Renal cortical epithelial cell (primary cell): Measurements from ENCODE around the gene CDK9. TPM values are rescaled to one million over a fixed set of nuclear protein-coding genes. Genes with fewer than 3 reads are reported as not detected.
A peak's percentile ranks its signal among the peaks of the same experiment; 100 is the strongest.
"Not testable (repeated sequence)": the region's sequence is repeated elsewhere in the genome, so short reads cannot be mapped to it uniquely, and the experiment has no call there.

Source experiments
- DNase-seq: peaks from one replicate; pipeline ENCODE4 v3.0.0-alpha.2; 2011; ENCODE audit warnings: low read depth
- total RNA-seq: library from RNA; depleted of rRNA; stranded (reverse); fragments of >200 nt; gene quantifications from 2 replicates; pipeline ENCODE4 v1.2.3, GENCODE V29; 2014

Gene CDK9
- total RNA-seq, 1 donor from 2014 or later: 69.1 TPM

GRCh38 chr9:127780126-127780885, 5.5 kb upstream of the CDK9 start:
- DNase-seq: no peak

- not testable (repeated sequence) for DNase-seq
Measured at GRCh38 chr9:127780909-127781308, 4.9 kb upstream of the CDK9 start.

DNA sequence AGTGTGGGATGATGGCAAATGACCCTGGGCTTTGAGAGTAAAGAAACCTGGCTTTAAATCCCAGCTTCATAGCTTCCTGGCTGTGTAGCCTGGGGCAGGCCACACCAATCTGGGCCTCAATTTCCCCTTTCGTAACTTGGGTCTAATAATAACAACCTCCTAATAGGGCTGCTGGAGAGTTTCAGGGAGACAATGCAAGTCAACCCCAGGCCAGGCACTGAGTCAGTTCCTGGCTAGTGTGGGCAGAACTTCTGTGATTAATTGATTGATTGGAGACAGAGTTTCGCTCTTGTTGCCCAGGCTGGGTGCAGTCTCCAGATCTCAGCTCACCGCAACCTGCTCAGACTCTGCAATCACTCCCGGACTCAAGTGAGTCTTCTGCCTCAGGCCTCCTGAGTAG, 4.0 kb upstream of the CDK9 start:
- no peak for DNase-seq

GRCh38 chr9:127783111-127784008, 2.5 kb upstream of the CDK9 start:
- no peak for DNase-seq

DNA sequence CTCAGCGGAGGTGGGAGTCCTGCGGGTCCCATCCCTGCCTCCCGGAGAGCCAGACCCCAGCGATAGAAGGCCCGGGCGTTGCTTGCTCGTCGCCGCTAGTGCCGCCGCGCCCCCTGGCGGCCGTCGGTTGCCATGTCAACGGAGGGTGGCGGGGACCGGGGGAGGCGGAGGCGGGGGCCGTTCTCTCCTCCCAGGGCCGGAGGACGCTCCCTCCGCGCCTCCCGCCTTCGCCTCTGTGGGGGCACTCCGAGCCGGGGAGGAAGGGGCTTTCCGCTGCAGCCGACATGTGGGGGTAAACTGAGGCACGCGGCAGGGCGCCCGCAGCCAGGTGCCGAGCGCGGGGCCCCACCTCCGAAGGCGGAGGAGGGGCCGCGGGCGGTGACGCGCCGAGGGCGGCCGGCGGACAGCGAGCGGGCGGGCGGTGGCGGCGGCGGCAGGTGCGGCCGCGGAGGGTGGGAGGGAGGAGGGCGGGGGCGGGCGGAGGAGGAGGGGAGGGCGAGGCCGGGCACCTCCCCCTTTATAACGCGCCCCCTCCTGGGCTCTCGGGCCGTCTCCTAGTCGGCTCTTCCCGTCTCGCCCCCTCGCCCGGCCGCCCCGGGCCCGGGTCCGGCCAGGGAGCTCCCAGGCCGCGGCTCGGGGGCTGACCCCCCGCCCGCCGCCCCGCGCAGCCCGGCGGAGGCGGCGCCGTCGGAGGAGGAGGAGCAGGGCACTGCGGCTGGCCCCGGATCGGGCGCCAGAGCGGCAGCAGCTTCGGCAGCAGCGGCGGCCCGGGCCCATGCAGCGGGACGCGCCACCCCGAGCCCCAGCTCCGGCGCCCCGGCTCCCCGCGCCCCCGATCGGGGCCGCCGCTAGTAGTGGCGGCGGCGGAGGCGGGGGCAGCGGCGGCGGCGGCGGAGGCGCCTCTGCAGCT, 556 bp upstream of the CDK9 start:
- peak; percentile 33 for DNase-seq

GRCh38 chr9:127786773-127787104, 905 bp downstream of the CDK9 start:
- DNase-seq: no peak

GRCh38 chr9:127788337-127789011, 2.6 kb downstream of the CDK9 start:
- no peak for DNase-seq

DNA sequence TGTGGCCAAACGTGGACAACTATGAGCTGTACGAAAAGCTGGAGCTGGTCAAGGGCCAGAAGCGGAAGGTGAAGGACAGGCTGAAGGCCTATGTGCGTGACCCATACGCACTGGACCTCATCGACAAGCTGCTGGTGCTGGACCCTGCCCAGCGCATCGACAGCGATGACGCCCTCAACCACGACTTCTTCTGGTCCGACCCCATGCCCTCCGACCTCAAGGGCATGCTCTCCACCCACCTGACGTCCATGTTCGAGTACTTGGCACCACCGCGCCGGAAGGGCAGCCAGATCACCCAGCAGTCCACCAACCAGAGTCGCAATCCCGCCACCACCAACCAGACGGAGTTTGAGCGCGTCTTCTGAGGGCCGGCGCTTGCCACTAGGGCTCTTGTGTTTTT, 3.3 kb downstream of the CDK9 start:
- DNase-seq: no peak

DNA sequence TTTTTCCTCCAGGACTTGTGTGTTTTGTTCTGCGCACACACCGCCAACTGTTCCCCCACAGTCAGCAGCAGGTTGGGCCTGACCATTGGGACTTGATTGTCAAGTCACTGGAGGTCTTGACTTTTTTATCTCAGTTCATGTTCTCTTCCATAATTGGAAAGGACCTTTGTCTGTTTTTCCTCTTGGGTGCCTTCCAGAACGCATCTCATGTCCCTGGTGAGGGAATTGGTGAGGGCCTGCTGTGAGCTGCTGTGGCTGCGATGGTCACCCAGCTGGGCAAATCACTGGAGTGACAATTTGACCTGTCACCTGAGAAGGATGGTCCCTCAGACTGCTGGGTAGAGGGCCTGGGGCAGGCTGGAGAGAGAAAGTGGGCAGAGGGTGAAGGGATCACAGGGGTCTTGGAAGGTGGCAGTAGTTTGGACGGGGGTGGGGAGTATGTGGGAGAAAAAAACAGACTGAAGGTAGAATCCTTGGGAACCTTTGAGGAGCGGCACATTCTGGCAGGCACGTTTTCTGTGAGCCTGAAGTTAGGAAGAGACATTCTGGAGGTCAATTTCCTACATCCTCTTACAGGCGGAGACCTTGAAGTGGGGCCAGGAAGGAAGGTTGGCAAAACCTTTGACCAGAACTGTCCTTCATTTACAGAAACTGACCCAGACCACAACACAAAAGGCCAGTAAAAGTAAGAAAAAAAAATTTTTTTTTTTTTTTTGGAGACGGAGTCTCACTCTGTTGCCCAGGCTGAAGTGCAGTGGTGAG, 4.4 kb downstream of the CDK9 start:
- no peak for DNase-seq

- no peak for DNase-seq
Measured at GRCh38 chr9:127791085-127791484, 5.3 kb downstream of the CDK9 start.

- DNase-seq: no peak
Measured at GRCh38 chr9:127792417-127793031, 6.7 kb downstream of the CDK9 start.

DNA sequence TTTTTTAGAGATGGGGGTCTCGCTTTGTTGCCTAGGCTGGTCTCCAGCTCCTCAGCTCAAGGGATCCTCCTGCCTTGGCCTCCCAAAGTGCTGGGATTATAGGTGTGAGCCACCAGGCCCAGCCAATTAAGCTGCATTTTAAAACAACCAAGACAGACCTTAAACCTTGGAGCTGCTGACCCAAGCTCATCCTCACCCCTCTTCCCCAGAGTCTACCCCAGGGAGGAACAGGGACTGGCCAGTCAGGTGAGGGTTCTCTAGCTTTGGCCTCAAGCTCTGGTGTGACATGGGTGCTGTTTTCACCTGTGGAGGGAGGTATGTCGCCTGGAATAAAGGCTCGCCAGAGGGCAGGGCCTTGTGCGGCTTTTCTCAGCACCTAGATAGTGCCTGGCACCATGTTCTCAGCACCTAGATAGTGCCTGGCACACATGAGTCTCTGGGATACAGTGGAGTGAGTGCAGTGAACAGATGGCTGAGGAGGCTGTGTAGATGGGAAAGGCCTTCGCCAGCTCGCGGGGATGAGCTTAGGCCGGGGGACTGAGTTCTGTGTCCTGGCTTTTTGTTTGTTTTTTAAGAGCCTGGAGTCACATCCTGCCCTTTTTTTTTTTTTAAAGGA, 7.4 kb downstream of the CDK9 start:
- DNase-seq: no peak

GRCh38 chr9:127794001-127794791, 8.4 kb downstream of the CDK9 start:
- DNase-seq: no peak

GRCh38 chr9:127796225-127796813, 10.5 kb downstream of the CDK9 start:
- DNase-seq: peak; percentile 9

DNA sequence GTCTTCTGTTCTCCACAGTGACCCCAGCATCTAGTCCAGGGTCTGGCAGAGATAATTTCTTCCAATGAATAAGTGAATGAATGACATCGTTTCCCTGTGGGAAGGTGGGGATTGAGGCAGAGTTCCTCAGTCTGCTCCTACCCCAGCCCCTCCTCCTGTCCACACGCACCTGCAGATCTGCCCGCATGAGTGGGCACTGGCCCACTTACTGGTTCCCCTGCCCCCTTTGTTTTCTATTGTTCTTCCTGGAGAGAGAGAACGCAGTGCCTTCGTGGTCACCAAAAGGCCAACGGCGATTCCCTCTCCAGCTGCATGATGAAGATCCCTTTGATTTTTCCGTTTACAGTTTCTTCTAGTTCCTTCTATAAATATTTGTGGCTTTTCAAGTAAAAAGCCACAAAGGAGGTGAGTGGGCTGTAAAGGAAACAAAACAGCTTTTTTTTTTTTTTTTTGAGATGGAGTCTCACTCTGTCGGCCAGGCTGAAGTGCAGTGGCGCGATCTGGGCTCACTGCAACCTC, 11.1 kb downstream of the CDK9 start:
- peak; percentile 59 for DNase-seq

GRCh38 chr9:127801955-127802575, 16.2 kb downstream of the CDK9 start:
- DNase-seq: peak; percentile 8

GRCh38 chr9:127802576-127803443, 17.0 kb downstream of the CDK9 start, which contains the start of gene FPGS:
Gene FPGS, plus strand, starts transcription at chr9:127802882. Its CDS starts 43 bp downstream, at chr9:127802925.
- peak; percentile 58 for DNase-seq
